Lower leg skin (tissue), 3 donors: ENCODE measurements around the gene TNF.

Source experiments
- CTCF ChIP-seq, 3 donors: fragments of 450-650 bp; IDR thresholded peaks; one replicate each; pipeline ENCODE4 v1.5.1; 2016; ENCODE audit warnings: antibody characterized with exemption in 3 of 3, mild to moderate bottlenecking in 3 of 3, moderate library complexity in 2 of 3
- POLR2A ChIP-seq, 2 donors: fragments of 450-650 bp; IDR thresholded peaks; one replicate each; pipeline ENCODE4 v1.6.1; 2016 to 2017; ENCODE audit warnings: antibody characterized with exemption in 2 of 2, mild to moderate bottlenecking in 1 of 2, moderate library complexity in 1 of 2

DNA sequence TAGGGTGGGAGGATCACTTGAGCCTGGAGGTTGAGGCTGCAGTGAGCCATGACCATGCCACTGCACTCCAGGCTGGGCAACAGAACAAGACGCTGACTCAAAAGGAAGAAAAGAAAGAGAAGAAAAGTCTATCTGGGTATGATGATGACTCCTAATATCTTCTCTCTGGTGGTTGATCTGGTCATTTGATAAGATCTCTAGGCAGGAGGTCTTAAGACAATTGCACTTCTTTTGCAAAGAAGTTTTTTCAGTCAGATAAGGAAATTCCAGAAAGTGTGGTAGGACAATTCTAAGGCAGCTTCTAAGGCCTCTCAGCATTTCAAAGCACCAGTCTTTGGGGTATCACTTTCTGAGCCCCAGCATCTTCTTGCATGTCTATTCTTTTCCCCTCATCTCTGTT, 32.0 kb downstream of the TNF start:
- TF ChIP-seq CTCF (IDR thresholded peaks at IDR 0.05) (no peak), POLR2A (IDR thresholded peaks at IDR 0.05) (no peak)
